HG03097 (cell line): ENCODE measurements around the gene ANKRD12.
"Not testable (repeated sequence)": the region's sequence is repeated elsewhere in the genome, so short reads cannot be mapped to it uniquely, and the experiment has no call there.

Experiments used
- ATAC-seq: cut with Tn5 transposase; IDR thresholded peaks from one replicate; pipeline ENCODE4 v1.9.1; 2021; ENCODE audit not compliant: unreplicated experiment, low FRiP score

Gene ANKRD12

DNA sequence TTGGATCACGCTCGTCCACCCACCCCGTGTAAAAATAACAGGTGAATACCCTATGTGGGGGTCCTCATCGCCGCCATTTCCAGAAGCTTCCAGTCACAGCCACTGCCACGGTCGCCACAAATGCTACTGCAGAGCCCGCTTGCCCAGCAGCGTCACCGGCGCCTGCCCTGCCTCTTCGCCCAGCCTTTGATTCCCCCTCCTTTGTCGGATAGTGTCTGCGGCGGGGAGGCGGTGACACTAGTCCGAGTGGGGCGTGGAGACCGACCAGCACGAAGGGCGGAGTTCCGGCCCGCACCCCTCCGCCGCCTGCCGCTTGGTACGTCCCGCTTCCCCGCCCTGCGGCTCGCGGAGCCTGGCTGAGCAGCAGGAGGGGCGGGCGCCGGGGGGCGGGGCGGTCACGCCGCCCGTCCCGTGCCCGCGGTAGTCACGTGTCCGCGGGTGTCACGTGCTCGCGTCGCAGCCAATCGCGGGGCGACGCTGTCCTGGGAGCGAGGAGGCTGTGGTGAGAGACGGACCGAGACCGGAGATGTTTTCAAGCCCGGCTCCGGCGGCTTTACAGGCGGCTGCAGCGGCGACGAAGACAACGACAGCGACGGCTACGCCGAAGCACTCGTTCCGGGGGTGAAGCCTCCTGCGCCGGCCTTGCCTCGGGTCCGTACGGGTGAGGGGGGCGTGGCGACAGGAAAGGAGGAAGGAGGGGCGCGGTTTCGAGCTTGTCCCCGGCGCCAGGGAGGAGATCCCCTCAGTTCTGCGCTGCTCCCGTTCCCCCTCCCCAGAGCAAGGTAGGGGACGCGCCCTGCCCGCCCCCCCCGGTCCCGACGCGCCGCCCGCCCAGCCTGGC lies at the start of gene ANKRD12:
Gene ANKRD12, plus strand, starts transcription at position 467 of the 841 bp plus-strand sequence. CDS start 45,652 bp downstream, outside the sequence.
- ATAC-seq, result peak; percentile 63

DNA sequence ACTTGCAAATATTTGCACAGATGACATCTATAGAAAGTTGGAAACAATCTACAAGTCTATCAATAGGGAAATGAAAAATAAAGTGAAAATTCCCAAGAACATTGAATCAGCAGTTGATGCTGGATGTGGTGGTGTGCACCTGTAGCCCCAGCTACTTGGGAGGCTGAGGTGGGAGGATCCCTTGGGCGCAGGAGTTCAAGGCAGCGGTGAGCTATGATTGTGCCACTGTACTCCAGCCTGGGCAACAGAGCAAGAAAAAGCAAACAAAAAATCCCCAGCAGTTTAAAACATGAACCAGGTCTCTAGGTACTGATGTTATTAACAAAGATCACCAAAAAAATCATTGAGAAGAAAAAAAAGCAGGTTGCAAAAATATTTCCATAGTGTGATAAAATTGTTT lies 49.4 kb upstream of the ANKRD12 start:
- no peak for ATAC-seq

DNA sequence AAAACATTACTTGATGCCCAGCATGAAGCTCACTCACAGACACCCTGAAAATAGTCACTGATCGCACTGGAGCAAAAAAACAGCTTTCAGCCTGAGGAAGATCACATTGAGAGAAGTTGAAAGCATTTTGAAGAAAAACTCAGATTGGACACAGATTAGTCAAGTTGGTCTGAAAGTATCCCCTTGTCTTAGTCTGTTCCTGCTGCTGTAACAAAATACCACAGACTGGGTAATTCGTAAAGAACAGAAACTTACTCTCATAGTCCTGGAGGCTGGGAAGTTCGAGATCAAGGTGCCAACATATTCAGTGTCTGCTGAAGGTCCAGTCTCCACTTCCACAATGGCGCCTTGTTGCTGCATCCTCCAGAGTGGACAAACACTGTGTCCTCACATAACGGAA lies 48.3 kb upstream of the ANKRD12 start:
- ATAC-seq, result no peak

DNA sequence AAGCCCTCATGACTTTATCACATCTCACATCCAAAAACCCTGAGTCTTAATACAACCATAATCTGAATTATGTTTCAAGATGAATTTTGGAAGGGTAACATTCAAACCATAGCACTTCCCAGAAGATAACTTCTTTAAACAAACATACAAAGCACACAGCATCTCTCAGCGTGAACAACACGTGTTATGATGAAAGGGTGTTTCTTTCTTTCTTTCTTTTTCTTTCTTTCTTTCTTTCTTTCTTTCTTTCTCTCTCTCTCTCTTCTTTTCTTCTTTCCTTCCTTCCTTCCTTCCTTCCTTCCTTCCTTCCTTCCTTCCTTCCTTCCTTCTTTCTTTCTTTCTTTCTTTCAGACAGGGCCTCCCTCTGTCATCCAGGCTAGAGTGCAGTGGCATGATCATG lies 47.9 kb upstream of the ANKRD12 start:
- not testable (repeated sequence) for ATAC-seq

DNA sequence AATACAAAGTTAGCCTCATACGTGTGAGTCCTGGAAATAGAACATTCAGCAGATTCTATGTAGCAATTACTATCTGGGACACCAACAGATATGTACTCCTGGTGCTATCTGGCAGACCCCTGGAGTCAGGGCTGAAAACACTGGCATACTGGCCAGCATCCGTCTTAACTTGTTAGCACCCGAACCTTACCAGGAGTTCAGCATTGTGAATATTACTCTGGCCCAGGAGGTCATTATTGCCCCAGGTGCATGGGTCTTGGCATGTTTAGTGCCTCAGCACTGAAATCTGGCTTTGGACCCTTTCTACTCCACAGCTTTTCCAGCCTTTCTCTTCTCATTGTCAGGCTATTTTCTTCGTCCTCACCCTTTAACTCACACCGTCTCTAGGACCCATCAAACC lies 46.0 kb upstream of the ANKRD12 start:
- ATAC-seq, result no peak

DNA sequence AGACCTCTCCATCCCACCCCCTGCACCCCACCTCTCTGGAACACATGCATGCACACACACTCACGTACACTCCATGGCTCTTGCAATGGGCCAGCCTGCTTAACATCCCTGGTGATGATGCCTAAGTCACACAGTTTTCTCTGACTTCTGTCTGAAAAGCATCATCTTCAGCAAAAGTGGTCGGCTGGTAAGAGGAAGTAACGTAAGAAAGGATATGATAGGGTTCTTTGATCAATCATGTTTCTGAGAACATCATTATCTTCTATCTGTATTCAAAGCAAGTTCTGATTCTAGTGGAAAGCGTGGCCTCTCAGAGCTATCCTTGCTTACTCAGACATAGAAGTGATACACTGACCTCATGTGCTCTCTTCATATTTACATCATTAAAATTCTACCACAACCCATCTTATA lies 45.5 kb upstream of the ANKRD12 start:
- ATAC-seq, result no peak

DNA sequence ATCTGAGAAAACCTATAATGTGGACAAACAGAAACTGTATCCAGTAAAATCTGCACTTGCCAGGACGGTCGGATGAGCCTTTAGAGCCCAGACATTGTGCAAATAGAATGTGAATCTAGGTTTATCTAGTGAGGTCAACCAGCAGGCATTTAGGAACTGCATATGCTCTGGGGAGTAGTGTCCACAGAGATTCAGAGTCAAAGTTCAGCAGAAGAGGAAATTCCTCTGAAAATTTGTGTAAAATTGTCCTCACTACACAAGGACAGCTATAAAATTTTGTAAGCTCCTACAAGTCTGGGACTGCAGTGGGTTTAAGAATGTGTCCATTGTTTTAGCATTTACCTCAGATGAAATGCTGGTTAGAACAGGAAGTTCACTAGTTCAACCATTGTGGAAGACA lies 43.9 kb upstream of the ANKRD12 start:
- no peak for ATAC-seq

DNA sequence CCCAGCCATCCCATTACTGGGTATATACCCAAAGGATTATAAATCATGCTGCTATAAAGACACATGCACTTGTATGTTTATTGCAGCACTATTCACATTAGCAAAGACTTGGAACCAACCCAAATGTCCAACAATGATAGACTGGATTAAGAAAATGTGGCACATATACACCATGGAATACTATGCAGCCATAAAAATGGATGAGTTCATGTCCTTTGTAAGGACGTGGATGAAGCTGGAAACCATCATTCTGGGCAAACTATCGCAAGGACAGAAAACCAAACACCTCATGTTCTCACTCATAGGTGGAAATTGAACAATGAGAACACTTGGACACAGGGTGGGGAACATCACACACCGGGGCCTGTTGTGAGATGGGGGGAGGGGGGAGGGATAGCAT lies 43.5 kb upstream of the ANKRD12 start:
- not testable (repeated sequence) for ATAC-seq

DNA sequence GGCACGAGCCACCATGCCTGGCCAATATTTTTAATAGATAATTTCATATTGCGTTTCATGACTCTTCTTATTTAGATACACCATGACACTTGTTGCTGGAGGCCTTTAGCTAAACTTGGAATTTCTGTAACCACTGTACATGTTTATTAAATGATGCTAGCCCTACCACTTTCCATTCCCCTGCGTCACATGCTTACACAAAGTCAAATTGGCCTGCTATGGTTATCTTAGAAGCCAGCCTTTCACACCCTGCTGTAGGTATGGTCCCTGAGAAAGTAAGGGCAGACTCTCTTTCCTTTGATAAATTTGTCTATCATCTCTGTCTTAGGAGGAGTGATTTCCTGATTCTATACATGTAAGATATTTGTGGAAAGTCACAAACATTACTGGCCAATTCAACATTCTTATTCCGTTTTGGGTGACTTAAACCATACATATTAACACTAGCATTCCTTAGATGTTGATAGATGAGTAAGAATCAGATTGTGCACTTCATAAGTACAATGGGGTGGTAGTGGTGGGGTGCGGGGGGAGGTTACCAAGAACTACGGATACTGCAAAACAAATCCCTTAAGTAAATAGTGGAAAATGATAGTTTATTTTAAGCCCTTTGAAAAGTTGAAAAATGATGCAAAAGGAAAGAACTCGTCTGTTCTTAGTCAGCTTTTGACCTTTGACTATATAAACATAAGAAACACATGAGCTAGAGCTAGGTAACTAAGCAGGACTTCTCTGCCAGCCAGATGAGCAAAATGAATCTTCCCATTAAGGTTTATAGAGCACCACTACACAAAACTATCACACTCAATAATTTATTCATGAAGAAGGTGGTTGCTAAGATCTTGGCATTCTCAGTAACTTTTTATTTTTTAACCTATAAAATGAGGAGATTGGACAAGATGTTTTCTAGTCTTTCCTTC lies 42.0 kb upstream of the ANKRD12 start:
- ATAC-seq, result no peak

DNA sequence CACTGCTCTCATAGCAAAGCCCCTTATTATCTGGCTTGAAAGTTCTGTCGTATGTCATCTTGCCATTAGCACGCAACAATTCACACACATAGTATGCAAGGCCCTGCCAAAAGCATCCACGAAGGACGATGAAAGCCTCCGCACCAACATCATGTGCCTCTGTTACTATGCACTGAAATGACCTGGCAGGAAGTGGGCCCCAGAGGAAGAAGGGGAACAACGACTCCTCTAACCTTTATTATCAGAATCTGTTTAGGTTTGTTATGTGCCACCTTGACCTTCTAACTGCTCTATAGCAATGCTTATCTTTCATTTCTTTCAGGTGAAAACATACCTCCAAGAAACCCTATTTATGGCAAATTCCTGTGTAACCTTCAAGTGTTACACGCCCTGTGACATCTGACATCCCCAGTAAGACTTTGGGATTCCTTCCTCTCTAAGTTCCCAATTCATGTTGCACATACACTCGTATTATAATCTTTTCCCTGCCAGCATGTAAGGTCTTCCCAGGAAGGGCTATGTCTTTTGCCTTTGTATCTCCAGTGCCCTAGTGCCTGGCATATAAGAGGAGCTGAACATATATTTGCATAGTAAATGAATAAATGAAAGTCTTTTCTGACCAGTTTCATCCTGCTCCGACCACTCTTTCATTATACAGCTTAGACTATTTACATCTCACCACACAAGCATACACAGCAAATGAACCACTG lies 41.1 kb upstream of the ANKRD12 start:
- peak; percentile 59 for ATAC-seq

DNA sequence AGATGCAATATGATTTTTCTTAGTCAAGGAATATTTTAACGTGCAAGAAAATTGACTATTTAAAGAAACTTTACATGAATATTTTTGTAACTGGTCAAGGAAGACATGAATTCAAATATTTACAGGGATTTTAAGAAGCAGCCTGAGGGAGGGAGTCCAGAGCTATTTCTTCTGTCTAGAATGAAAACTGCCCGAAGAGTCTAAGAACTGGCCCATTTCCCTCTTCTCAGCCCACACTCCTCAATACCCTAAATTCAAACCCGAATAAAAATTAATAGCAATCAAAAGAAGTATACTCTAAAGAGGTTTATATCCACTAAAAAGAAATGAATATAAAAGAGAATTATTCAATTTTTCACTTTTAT lies 40.6 kb upstream of the ANKRD12 start:
- no peak for ATAC-seq

DNA sequence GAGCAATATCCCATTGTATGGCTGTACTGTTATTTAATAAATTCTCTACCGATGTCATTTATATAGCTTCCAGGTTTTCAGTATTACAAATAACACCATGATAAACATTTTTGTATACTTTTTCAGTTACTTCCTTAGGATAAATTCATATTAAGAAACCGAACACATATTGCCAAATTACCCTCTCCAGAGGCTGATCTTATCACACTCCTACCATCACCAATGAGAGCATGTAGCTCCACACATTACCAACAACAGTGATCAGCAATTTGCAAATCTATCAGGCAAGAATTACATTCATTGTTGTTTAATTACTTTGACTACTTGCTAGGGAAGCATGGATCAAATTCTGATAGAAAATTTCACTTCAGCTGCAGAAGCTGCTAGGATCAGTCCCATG lies 39.9 kb upstream of the ANKRD12 start:
- ATAC-seq, result no peak

DNA sequence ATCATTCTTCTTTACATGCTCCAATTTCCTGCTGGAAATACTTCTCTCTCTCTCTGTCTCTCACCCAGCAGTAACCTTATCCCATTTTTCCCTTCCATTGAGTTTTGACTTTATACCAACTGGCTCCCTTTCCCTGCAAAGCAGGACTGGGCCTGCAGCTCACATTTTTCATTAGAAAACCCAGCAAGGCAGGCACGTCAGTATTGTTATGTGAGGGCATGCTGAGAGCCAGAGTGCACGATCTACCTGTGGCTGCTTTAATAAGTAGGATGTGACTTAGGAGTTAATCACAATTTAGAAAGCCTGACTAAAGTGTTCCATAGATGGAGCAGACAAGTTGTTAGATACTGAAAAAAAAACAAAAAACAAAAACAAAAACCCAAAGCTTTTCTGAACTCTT lies 39.2 kb upstream of the ANKRD12 start:
- no peak for ATAC-seq

DNA sequence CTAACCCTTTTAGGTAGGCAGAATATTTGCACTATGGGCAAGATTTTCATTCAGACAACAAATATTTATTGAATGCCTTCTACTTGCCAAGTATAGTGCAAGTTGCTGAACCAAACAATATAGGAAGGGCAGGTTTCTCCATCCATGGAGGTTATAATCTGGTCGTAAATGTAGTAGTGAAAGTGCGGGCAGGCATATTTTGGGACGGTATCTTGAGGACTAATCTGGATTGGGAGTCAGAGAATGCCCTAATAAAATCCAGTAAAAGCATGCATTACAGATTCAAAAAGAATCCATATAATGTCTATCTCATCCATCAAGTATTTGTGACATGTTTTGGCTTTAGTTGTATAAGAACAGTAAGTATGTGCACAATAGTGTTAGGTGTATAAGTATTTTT lies 35.8 kb upstream of the ANKRD12 start:
- ATAC-seq, result no peak

DNA sequence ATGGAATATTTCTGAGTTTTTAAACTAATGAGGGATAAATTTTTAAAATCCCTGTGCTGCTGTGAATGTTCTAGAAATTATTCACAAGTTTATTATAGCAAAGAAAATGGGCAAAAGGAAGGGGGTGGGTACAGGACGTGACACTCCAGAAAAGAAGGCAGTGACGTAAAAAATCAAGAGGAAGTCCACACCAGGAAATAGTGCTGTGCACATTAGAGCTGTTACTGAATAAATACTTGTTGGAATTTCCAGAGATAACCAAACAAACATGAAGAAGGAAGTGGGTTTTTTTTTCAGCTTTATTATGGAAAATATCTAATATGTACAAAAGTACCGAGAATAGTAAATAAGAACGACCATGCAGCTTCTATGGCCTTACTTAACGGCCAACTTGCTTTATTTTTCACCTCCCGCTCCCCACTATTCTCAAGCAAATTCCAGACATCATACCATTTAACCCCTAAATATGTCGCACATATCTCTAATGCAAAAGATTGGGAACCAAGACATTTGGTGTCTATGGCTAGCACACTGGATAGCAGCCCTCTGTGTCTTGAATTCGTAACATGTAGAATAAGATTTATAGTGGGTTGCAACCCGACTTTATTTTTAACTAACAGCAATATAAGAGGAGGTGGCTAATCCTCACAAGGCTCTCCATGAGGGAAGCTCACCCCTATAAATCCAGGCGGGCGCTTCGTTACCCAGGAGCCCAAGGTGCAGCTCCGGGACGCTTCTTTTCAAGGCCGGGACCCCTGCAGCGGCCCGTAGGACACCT lies 34.7 kb upstream of the ANKRD12 start:
- ATAC-seq, result no peak

DNA sequence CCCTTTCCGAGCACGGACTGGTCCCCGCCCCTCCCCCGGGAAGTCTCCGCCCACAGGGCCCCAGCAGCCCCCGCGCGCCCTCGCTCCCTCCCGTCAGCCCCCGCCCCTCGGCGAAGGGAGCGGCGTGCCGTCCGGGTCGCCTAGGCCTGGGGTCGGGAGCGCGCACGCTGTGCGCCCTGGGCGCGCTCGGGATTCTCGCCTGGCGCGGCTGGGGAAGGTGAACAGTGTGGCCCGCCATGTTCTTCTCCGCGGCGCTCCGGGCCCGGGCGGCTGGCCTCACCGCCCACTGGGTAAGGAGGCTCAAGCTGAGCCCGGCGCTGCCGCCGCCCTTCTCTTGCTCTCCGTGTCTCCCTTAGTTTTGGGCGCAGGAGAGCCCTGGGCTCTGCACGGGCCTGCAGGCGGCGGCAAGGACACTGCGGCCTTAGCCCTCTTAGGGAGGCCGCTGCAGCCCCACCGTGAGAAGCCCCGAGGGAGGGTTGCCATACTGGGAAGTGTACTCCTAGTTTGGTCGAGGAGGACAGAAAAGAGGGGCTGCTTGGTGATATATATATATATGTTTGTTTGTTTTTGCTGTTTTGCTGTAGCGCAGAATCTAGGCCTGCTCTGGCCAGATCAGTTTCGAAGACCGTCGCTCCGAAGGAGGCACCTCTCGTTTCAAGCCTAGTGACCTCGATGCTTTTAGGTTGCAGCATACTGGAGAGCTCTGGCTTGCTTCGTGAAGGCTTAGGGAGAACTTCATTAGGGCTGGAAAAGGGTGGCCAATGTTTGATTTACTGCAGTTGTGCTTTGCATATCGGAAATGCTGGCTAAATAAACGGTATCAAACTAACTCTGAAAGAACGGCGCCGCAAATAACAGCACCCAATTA lies 33.8 kb upstream of the ANKRD12 start, which contains the start of gene NDUFV2:
Gene NDUFV2, plus strand, starts transcription at position 192 of the 868 bp plus-strand sequence. Its CDS starts 45 bp downstream, at position 237.
- ATAC-seq, result peak; percentile 88

DNA sequence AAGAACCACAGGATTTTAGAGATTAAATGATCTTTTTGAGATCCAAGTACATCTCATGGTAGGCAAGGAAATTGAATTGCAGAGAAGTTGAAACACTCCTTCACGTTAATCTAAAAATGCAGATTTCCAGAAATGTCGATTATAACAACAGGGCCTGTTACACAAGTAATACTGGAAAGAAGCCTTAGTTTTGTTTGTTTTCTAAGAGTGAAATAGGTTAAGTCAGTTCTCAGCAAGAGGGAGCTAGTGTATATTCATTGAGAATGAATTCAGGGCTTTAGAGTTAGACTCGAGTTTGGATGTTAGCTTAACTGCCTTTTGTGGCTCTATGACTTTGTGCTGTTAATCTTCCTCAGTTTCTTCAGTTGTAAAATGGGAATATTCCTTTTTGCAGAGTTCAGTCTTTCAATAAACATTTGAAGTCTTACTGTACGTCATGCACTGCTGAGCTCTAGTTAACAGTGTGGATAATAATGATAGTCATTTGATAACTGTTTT lies 33.2 kb upstream of the ANKRD12 start:
- no peak for ATAC-seq

DNA sequence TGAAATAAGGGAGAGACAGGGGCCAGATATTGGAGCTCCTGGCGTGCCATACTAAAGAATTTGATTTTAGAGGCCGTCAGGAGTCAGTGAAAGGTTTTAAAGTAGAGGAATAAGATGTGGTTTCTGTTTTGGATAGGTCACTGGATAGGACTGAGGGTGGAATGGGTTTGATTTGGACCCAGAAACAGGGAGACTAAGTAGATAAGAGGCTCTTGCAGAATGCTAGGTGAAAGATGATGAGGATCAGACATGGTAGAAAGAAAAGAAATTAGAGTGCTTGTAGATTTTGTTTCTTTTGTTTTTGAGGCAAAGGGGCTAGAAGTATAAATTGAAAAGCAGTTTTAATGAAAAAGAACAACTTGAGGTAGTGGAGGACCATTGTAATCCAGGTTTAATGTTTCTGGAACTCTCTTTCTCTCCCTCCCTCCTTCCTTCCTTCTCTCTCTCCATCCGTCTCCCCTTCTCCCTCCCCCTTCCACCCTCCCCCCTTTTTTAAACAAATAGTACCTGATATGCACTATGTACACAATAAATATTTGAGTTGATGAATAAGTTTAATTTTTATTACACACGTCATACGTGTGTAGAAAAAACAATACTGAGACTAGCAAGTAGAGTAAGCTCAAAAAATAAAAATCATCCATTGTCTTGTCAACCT lies 32.2 kb upstream of the ANKRD12 start:
- no peak for ATAC-seq
